K562 (cell line): ENCODE data around the gene SPATC1L. TPM values are rescaled to one million over a fixed set of nuclear protein-coding genes. Genes with fewer than 3 reads are reported as not detected.

Source experiments
- ATAC-seq: fragments of 200-7000 bp; cut with Tn5 transposase; 3 replicates; pipeline ENCODE4 v1.9.1; 2020; ENCODE audit warnings: moderate library complexity
- BruUV-seq: library from RNA; stranded (reverse); fragments of 400-500 nt; replicated peaks from 2 replicates; lab custom pipeline; 2021; lab: Mats Ljungman, UMichigan
- CTCF ChIA-PET: fragments of 300-600 bp; formaldehyde crosslinking; extraction: SDS; loops from one replicate; lab custom pipeline; 2021; ENCODE audit warnings: low intra/inter-chr PET ratio; lab: Yijun Ruan, JAX
- POLR2A ChIA-PET: fragments of 300-600, 350-650 bp; sonication (Branson Sonifier 250); formaldehyde crosslinking; extraction: SDS; loops from one replicate; lab custom pipeline; 2021; ENCODE audit warnings: antibody characterized with exemption, inconsistent platforms; lab: Yijun Ruan, JAX
- DNase-seq, 4 experiments: peaks; one replicate each; pipeline versions ENCODE4 v3.0.0 to v3.0.0-alpha.2; 2011 to 2018; ENCODE audit warnings: low spot score in 3 of 4, mixed read lengths in 3 of 4; ENCODE audit errors: extremely low read depth in 1 of 4
- FAIRE-seq: peaks from 2 replicates; lab custom pipeline; 2011; peaks lifted over from hg19 to GRCh38; lab: Jason Lieb, UNC
- H2AFZ ChIP-seq: 2 replicates; pipeline ENCODE4 v1.6.0; 2011; ENCODE audit warnings: low read depth, low read length, control low read depth, inconsistent platforms
- H3K27ac ChIP-seq: fragments of 200-600 bp; 3 replicates; pipeline ENCODE4 v1.8.0; 2011; ENCODE audit warnings: low read depth, mild to moderate bottlenecking, control low read depth, inconsistent platforms, low read length, moderate library complexity, mixed read lengths; ENCODE audit errors: extremely low read depth
- H3K27me3 ChIP-seq, 2 experiments: fragments of 300-600 bp in 1 of 2; 2 replicates in 1 of 2; 3 replicates in 1 of 2; pipeline versions ENCODE4 v1.6.0 to v1.8.0; 2011; ENCODE audit warnings: inconsistent platforms in 2 of 2, low read length in 2 of 2, mild to moderate bottlenecking in 1 of 2, mixed read lengths in 1 of 2, moderate library complexity in 1 of 2; ENCODE audit not compliant: control insufficient read depth in 2 of 2, insufficient read depth in 2 of 2
- H3K36me3 ChIP-seq: fragments of 300-600 bp; 3 replicates; pipeline ENCODE4 v1.8.0; 2011; ENCODE audit warnings: mild to moderate bottlenecking, low read length, inconsistent platforms; ENCODE audit not compliant: control insufficient read depth, insufficient read depth
- H3K4me1 ChIP-seq, 2 experiments: fragments of 200-600 bp in 1 of 2; replicated peaks in 1 of 2; 2 replicates in 1 of 2; 3 replicates in 1 of 2; pipeline versions ENCODE4 v1.5.1 to v1.8.0; 2011; ENCODE audit warnings: inconsistent platforms in 2 of 2, low read length in 2 of 2, mild to moderate bottlenecking in 1 of 2, mixed read lengths in 1 of 2, moderate library complexity in 1 of 2; ENCODE audit not compliant: control insufficient read depth in 2 of 2, insufficient read depth in 2 of 2
- H3K4me2 ChIP-seq: 2 replicates; pipeline ENCODE4 v1.6.1; 2011; ENCODE audit warnings: low read length, control low read depth, inconsistent platforms, mixed read lengths; ENCODE audit not compliant: insufficient read depth
- H3K4me3 ChIP-seq: fragments of 200-600 bp; sonication (generic), shearing (Covaris generic); 2 replicates; pipeline ENCODE4 v1.5.1; 2016; ENCODE audit warnings: control low read depth, inconsistent platforms
- H3K79me2 ChIP-seq: fragments of 200-600 bp; 3 replicates; pipeline ENCODE4 v1.8.0; 2011; ENCODE audit warnings: low read length, inconsistent platforms; ENCODE audit not compliant: control insufficient read depth, insufficient read depth
- H3K9ac ChIP-seq, 2 experiments: 2 replicates each; pipeline versions ENCODE4 v1.6.0 to v1.6.1; 2011; ENCODE audit warnings: low read depth in 2 of 2, low read length in 2 of 2, control low read depth in 1 of 2, inconsistent platforms in 1 of 2, mild to moderate bottlenecking in 1 of 2, mixed read lengths in 1 of 2; ENCODE audit not compliant: insufficient read depth in 1 of 2
- H3K9me1 ChIP-seq: one replicate; pipeline ENCODE4 v1.6.0; 2011; ENCODE audit warnings: inconsistent platforms, mild to moderate bottlenecking, low read length, moderate library complexity; ENCODE audit not compliant: control insufficient read depth, insufficient read depth
- H3K9me3 ChIP-seq: replicated peaks from 2 replicates; pipeline ENCODE4 v1.5.1; 2011; ENCODE audit warnings: low read depth, low read length, inconsistent platforms; ENCODE audit not compliant: control insufficient read depth, insufficient read depth
- H4K20me1 ChIP-seq: replicated peaks from 2 replicates; pipeline ENCODE4 v1.6.1; 2011; ENCODE audit warnings: low read length, inconsistent platforms, mixed read lengths; ENCODE audit not compliant: control insufficient read depth, insufficient read depth
- CBFB ChIP-seq: sonication (generic); formaldehyde crosslinking; IDR thresholded peaks from 2 replicates; pipeline ENCODE4 v1.4.0; 2020; ENCODE audit warnings: mild to moderate bottlenecking, missing genetic modification reagents
- CHD1 ChIP-seq: fragments of 200-600 bp; sonication (generic); IDR thresholded peaks from one replicate; pipeline ENCODE4 v1.6.1; 2012; ENCODE audit warnings: mild to moderate bottlenecking, moderate library complexity, low read length, inconsistent platforms
- CHD2 ChIP-seq: IDR thresholded peaks from 2 replicates; pipeline ENCODE4 v1.6.1; 2011; ENCODE audit warnings: low read depth, low read length
- ETS1 ChIP-seq: conservative IDR thresholded peaks from 2 replicates; pipeline ENCODE4 v1.6.1; 2011; ENCODE audit warnings: low read depth, mild to moderate bottlenecking, low read length; ENCODE audit not compliant: control insufficient read depth
- GTF2A2 ChIP-seq: IDR thresholded peaks from 2 replicates; pipeline ENCODE4 v1.6.1; 2016; ENCODE audit warnings: mild to moderate bottlenecking, missing genetic modification characterization, missing compliant biosample characterization
- HLTF ChIP-seq: fragments of 450-650 bp; IDR thresholded peaks from 2 replicates; pipeline ENCODE4 v1.6.1; 2016
- KDM4B ChIP-seq, 2 experiments: fragments of 450-650 bp in 1 of 2; sonication (generic) in 1 of 2; IDR thresholded peaks; 2 replicates each; pipeline ENCODE4 v1.6.1; 2016 to 2017; ENCODE audit warnings: borderline replicate concordance in 2 of 2, antibody characterized with exemption in 1 of 2, low read depth in 1 of 2, mild to moderate bottlenecking in 1 of 2
- MYC ChIP-seq, 2 experiments: fragments of 250-450 bp in 1 of 2; sonication (Bioruptor Pico) in 1 of 2; IDR thresholded peaks; 2 replicates each; pipeline versions ENCODE4 v1.5.1 to v1.6.1; 2012 to 2021; ENCODE audit warnings: low read depth in 2 of 2, borderline replicate concordance in 1 of 2, improper control_type of control experiment in 1 of 2, low read length in 1 of 2, mild to moderate bottlenecking in 1 of 2, moderate library complexity in 1 of 2
- PATZ1 ChIP-seq: fragments of 250-450 bp; sonication (Bioruptor Pico); IDR thresholded peaks from 2 replicates; pipeline ENCODE4 v1.5.0; 2020; ENCODE audit warnings: mild to moderate bottlenecking, borderline replicate concordance
- PCBP2 ChIP-seq: fragments of 200-400 bp; formaldehyde crosslinking; IDR thresholded peaks from 2 replicates; pipeline ENCODE4 v1.6.1; 2018; ENCODE audit warnings: low read length, low read depth, mild to moderate bottlenecking, moderate library complexity; ENCODE audit not compliant: poor library complexity, severe bottlenecking
- SREBF2 ChIP-seq: sonication (generic); formaldehyde crosslinking; IDR thresholded peaks from 2 replicates; pipeline ENCODE4 v1.4.0; 2020; ENCODE audit warnings: mild to moderate bottlenecking, missing genetic modification reagents
- TRIM24 ChIP-seq, 2 experiments: fragments of 450-650 bp; IDR thresholded peaks; 2 replicates each; pipeline ENCODE4 v1.6.1; 2016
- XRCC3 ChIP-seq: fragments of 450-650 bp; IDR thresholded peaks from 2 replicates; pipeline ENCODE4 v1.6.1; 2017; ENCODE audit warnings: mild to moderate bottlenecking, moderate library complexity
- ZKSCAN8 ChIP-seq: fragments of 200-800 bp; sonication (Bioruptor generic); IDR thresholded peaks from 2 replicates; pipeline ENCODE4 v1.6.1; 2016; ENCODE audit warnings: missing genetic modification characterization, missing compliant biosample characterization
- ZNF121 ChIP-seq: sonication (generic); formaldehyde crosslinking; conservative IDR thresholded peaks from 2 replicates; pipeline ENCODE4 v1.8.0; 2022; ENCODE audit warnings: missing genetic modification reagents
- ZNF143 ChIP-seq: sonication (generic); formaldehyde crosslinking; IDR thresholded peaks from 2 replicates; pipeline ENCODE4 v1.9.0; 2022; ENCODE audit warnings: mild to moderate bottlenecking, missing genetic modification reagents
- ZNF197 ChIP-seq: fragments of 200-800 bp; sonication (Bioruptor generic); IDR thresholded peaks from 2 replicates; pipeline ENCODE4 v1.6.1; 2016; ENCODE audit warnings: low read depth, missing genetic modification characterization, missing compliant biosample characterization
- ZNF324 ChIP-seq: fragments of 250-450 bp; sonication (Bioruptor Pico); IDR thresholded peaks from 2 replicates; pipeline ENCODE4 v1.4.0; 2020; ENCODE audit warnings: mild to moderate bottlenecking
- ZNF655 ChIP-seq: fragments of 250-450 bp; sonication (Bioruptor Pico); IDR thresholded peaks from 2 replicates; pipeline ENCODE4 v1.5.0; 2021
- WGBS: fragments of 100-300 bp; shearing (Covaris generic); methylation state at CpG from one replicate; pipeline ENCODE4 v1.1.6; 2016; ENCODE audit warnings: low coverage, mixed read lengths; ENCODE audit not compliant: insufficient coverage; ENCODE audit errors: missing lambda C conversion rate; 5-methylcytosine and 5-hydroxymethylcytosine counted together
- in situ Hi-C: fragments of 300-500 bp; cut with MboI; formaldehyde crosslinking; loops from 4 replicates; pipeline ENCODE4 v1.15.0; 2018; ENCODE audit warnings: inconsistent platforms, mixed read lengths
- intact Hi-C: fragments of 100-400 bp; cut with micrococcal nuclease; formaldehyde crosslinking; loops from 2 replicates; pipeline ENCODE4 v1.14.2; 2022
- polyA plus RNA-seq, 8 experiments: library from polyadenylated mRNA; depleted of rRNA in 4 of 8; stranded (reverse) in 5 of 8; unstranded in 3 of 8; fragments of >200 nt; fragmentation: Nextera tagmentation in 2 of 8; fragmentation: Illumina TruSeq in 1 of 8; extraction: Ambion mirVana in 2 of 8; extraction: Trizol in 1 of 8; gene quantifications; 2 replicates each; pipeline versions ENCODE4 v1.2.1 to v1.2.3, GENCODE V29; 2011 to 2014; ENCODE audit warnings: inconsistent platforms in 1 of 8, missing spikeins in 1 of 8
- total RNA-seq, 7 experiments: library from RNA; depleted of rRNA in 6 of 7; stranded (reverse); fragments of >200 nt in 6 of 7; fragmentation: Illumina TruSeq in 2 of 7; extraction: Trizol in 2 of 7; gene quantifications; 2 replicates each; pipeline versions ENCODE4 v1.2.1 to v1.2.3, GENCODE V29; 2011 to 2021; ENCODE audit warnings: low replicate concordance in 1 of 7

SPATC1L gene
- total and polyA plus RNA-seq, 9 of the 15 experiments (the other 6 are each of a cell fraction or from before 2014, with no cell fraction given) = 0.14 to 121 (median 34.0) TPM; not detected in 1

- Histone ChIP-seq H3K9me3 (no peaks in the 10 kb centered on the region), H3K4me1 (peaks cover 2 to 25% of the 10 kb centered on the region in 2 experiments; a peak in 4 of 5 replicates), H3K4me2 (no peak overlapping the region), H3K4me3 (no peak overlapping the region), H3K9ac (peak overlapping the region in 1 of 2 experiments; percentile 82; a peak in 2 of 4 replicates), H2AFZ (no peak overlapping the region), H3K79me2 (peaks cover 74% of the 10 kb centered on the region), H3K27me3 (no peaks in the 10 kb centered on the region), H3K9me1 (peaks cover 5% of the 10 kb centered on the region), H3K36me3 (peaks cover 22% of the 10 kb centered on the region; the same call in 2 of the 3 replicates), H3K27ac (no peak overlapping the region), H4K20me1 (peaks cover 17% of the 10 kb centered on the region; the same call in 1 of the 2 replicates)
- no peak for TF ChIP-seq MYC (IDR thresholded peaks at IDR 0.05; ENCODE audit: low read depth, low read length)
- TF ChIP-seq MYC (CRISPR knock-in tag; IDR thresholded peaks at IDR 0.05; ENCODE audit: borderline replicate concordance, low read depth) = no peak
- TF ChIP-seq ZNF143 = no peak
- no peak for TF ChIP-seq TRIM24 (IDR thresholded peaks at IDR 0.05)
- TF ChIP-seq ZKSCAN8 (CRISPR knock-in tag) = no peak
- TF ChIP-seq CHD1 = no peak
- no peak for TF ChIP-seq ZNF121
- no peak for TF ChIP-seq ZNF197 (CRISPR knock-in tag)
- TF ChIP-seq GTF2A2 = no peak
- no peak for TF ChIP-seq CHD2
- TF ChIP-seq PATZ1 (CRISPR knock-in tag) = no peak
- TF ChIP-seq ZNF324 (CRISPR knock-in tag) = no peak
- TF ChIP-seq XRCC3 = no peak
- no peak for TF ChIP-seq PCBP2
- no peak for TF ChIP-seq KDM4B (IDR thresholded peaks at IDR 0.05; ENCODE audit: borderline replicate concordance in 2 of 2, low read depth in 1 of 2)
- no peak for TF ChIP-seq ETS1
- TF ChIP-seq ZNF655 (CRISPR knock-in tag) = no peak
- TF ChIP-seq SREBF2 (CRISPR knock-in tag) = no peak
- no peak for TF ChIP-seq CBFB (CRISPR knock-in tag)
- no peak for TF ChIP-seq HLTF
- peak in 1 of 4 experiments; percentile 1 for DNase-seq
- no peak for FAIRE-seq
- no TSS peak for BruUV-seq
- 63% methylated on average over 6 of the region's 6 CpGs for WGBS
- POLR2A ChIA-PET = interaction anchor here (0.6 to 1.6 kb wide), 5 partner anchors 8 to 197 kb away, joined by 3 to 5 read pairs (median 4); no protein-coding TSS in a partner anchor
- intact Hi-C loops (no loop called here), in situ Hi-C loops (no loop called here)
- CTCF ChIA-PET = no interaction called here
- no peak for ATAC-seq
These were observed 11.3 kb downstream of the SPATC1L start for GRCh38 chr21:46172863-46173528.
